Activated naive CD8-positive, alpha-beta T cell treated with anti-CD3 and anti-CD28 coated beads, Interleukin-2, amount 10 ng/mL, durations not matched to agents 7 days and 5 days (primary cell): ENCODE measurements around the gene CACNA1A. TPM values are rescaled to one million over a fixed set of nuclear protein-coding genes. Genes with fewer than 3 reads are reported as not detected.
"Not testable (repeated sequence)": the region's sequence is repeated elsewhere in the genome, so short reads cannot be mapped to it uniquely, and the experiment has no call there.

Source experiments
- ATAC-seq: fragments of 150-1000 bp; cut with Tn5 transposase; one replicate; pipeline ENCODE4 v1.10.0; 2021; ENCODE audit warnings: low read depth, moderate library complexity
- POLR2A ChIA-PET: fragments of 350-600 bp; sonication (Branson Sonifier 250); formaldehyde crosslinking; loops from one replicate; lab custom pipeline; 2021; ENCODE audit warnings: antibody characterized with exemption; lab: Charles Lee
- DNase-seq: peaks from one replicate; pipeline ENCODE4 v3.0.0; 2021
- H3K27ac Mint-ChIP-seq: one replicate; pipeline ENCODE4 v1.8.0; 2022; ENCODE audit warnings: mild to moderate bottlenecking, mixed read lengths
- H3K27me3 Mint-ChIP-seq: one replicate; pipeline ENCODE4 v1.8.0; 2022; ENCODE audit warnings: mild to moderate bottlenecking, moderate library complexity, mixed read lengths
- H3K36me3 Mint-ChIP-seq: one replicate; pipeline ENCODE4 v1.8.0; 2021; ENCODE audit warnings: mild to moderate bottlenecking, mixed read lengths
- H3K4me1 Mint-ChIP-seq: one replicate; pipeline ENCODE4 v1.8.0; 2021; ENCODE audit warnings: mixed read lengths
- H3K4me3 Mint-ChIP-seq: one replicate; pipeline ENCODE4 v1.8.0; 2022; ENCODE audit warnings: mild to moderate bottlenecking, moderate library complexity, mixed read lengths
- H3K9me3 Mint-ChIP-seq: one replicate; pipeline ENCODE4 v1.8.0; 2021; ENCODE audit warnings: mixed read lengths
- total RNA-seq, 2 experiments: library from RNA; stranded (reverse); gene quantifications; one replicate each; pipeline ENCODE4 v1.2.3, GENCODE V29; 2021

CACNA1A gene
- total RNA-seq, 2 experiments from 2014 or later: 0.91 to 0.94 TPM

DNA sequence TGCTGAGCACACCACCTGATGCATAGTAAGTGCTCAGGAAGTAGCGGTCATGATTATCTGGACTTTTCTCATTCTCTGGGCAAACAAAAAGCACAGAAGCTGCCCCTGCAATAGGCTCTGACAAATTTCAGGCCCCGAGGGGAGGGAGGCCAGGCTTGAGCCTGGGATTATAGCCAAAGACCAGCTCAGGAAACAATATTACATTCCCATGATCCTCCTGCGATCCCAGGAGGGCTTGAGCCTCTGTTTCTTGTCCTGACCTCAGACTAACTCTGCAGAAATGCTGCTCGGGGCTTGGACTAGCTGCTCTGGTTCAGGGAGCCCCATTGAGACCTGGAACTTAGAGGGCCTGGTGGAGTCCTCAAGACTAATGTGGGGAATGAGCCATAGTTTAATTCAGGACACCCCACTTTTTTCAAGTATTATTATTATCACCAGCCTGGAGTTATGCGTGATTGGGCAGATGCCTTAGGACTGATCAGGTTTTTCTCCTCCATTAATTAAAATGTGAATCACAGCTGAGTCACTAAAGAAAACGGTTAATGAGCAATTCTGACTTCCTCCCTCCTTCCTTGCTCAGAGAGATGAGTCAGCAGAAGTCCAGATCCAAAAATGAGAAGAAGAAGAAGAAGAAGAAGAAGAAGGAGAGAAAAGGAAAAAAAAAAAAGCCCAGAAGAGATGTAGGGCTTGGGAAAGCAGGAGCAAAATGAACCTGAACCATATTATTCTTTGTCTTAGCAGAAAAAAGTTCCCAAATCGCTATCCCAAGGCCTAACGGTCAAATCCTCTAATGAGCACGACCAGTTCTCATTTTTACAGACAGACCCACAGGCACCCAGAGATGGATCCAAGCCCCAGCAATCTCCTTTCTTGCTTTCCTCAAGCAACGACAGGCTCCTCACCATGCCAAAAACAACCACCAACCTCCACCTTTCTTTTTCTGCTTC is 107.2 kb downstream of the CACNA1A start:
- H3K27ac Mint-ChIP-seq: no peak overlapping the region
- POLR2A ChIA-PET: no interaction called here

GRCh38 chr19:13398182-13398581 is 108.1 kb downstream of the CACNA1A start:
- DNase-seq (no peak), ATAC-seq (no peak)
- no peak overlapping the region for H3K4me3 Mint-ChIP-seq
- H3K27me3 Mint-ChIP-seq: peaks cover 8% of the 10 kb centered on the region
- H3K4me1 Mint-ChIP-seq: no peaks in the 10 kb centered on the region
- POLR2A ChIA-PET: no interaction called here
- H3K36me3 Mint-ChIP-seq: no peaks in the 10 kb centered on the region
- no peaks in the 10 kb centered on the region for H3K9me3 Mint-ChIP-seq
- no peak overlapping the region for H3K27ac Mint-ChIP-seq

More for the DNA sequence above, 107.2 kb downstream of the CACNA1A start:
- Mint-ChIP-seq H3K27me3 (peaks cover 6% of the 10 kb centered on the region), H3K4me1 (no peaks in the 10 kb centered on the region), H3K36me3 (no peaks in the 10 kb centered on the region), H3K9me3 (no peaks in the 10 kb centered on the region), H3K4me3 (no peak overlapping the region)
- ATAC-seq (no peak), DNase-seq (no peak)

GRCh38 chr19:13396250-13397080 is 109.8 kb downstream of the CACNA1A start:
- Mint-ChIP-seq H3K27ac (no peak overlapping the region), H3K4me1 (no peaks in the 10 kb centered on the region), H3K36me3 (no peaks in the 10 kb centered on the region), H3K9me3 (no peaks in the 10 kb centered on the region), H3K4me3 (no peak overlapping the region), H3K27me3 (peaks cover 8% of the 10 kb centered on the region)
- POLR2A ChIA-PET: no interaction called here
- DNase-seq (no peak), ATAC-seq (no peak)

GRCh38 chr19:13382633-13382938 is 123.7 kb downstream of the CACNA1A start:
- no peak overlapping the region for H3K4me3 Mint-ChIP-seq
- DNase-seq (no peak), ATAC-seq (no peak)
- POLR2A ChIA-PET: no interaction called here
- no peak overlapping the region for H3K27ac Mint-ChIP-seq
- H3K9me3 Mint-ChIP-seq: no peaks in the 10 kb centered on the region
- H3K27me3 Mint-ChIP-seq: no peaks in the 10 kb centered on the region
- no peaks in the 10 kb centered on the region for H3K4me1 Mint-ChIP-seq
- H3K36me3 Mint-ChIP-seq: no peaks in the 10 kb centered on the region

- Mint-ChIP-seq H3K4me3 (no peak overlapping the region), H3K36me3 (no peaks in the 10 kb centered on the region), H3K9me3 (no peaks in the 10 kb centered on the region), H3K4me1 (no peaks in the 10 kb centered on the region), H3K27ac (no peak overlapping the region), H3K27me3 (no peaks in the 10 kb centered on the region)
- ATAC-seq (no peak), DNase-seq (no peak)
- POLR2A ChIA-PET: no interaction called here
Measured at GRCh38 chr19:13381827-13382632, 124.2 kb downstream of the CACNA1A start.

GRCh38 chr19:13376537-13376936 is 129.7 kb downstream of the CACNA1A start:
- Mint-ChIP-seq H3K27ac (no peak overlapping the region), H3K4me1 (no peaks in the 10 kb centered on the region), H3K27me3 (no peaks in the 10 kb centered on the region), H3K36me3 (no peaks in the 10 kb centered on the region), H3K9me3 (peaks cover 3% of the 10 kb centered on the region), H3K4me3 (no peak overlapping the region)
- ATAC-seq: no peak
- POLR2A ChIA-PET: no interaction called here
- no peak for DNase-seq

DNA sequence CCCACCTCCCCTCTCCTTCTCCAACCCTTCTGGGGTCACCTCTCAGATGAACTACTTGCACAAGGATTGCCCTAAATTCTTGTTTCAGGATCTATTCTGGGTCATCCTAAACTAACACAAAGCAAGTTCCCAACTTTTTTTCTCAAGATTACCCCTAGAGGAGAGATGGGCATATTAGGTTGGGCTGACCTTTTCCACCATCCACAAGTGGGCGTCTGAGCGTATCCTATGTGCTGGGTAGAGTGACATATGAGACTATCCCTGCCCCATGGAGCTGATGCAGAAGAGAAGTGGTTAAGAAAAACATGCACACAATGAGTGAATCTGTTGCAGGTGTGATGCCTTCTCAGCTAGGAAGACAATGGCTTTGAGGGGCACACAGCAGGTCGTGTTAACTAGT is 132.7 kb downstream of the CACNA1A start:
- POLR2A ChIA-PET: no interaction called here
- Mint-ChIP-seq H3K4me1 (no peaks in the 10 kb centered on the region), H3K9me3 (peaks cover 3% of the 10 kb centered on the region), H3K36me3 (no peaks in the 10 kb centered on the region), H3K27ac (no peak overlapping the region), H3K27me3 (no peaks in the 10 kb centered on the region), H3K4me3 (no peak overlapping the region)
- no peak for DNase-seq
- ATAC-seq: no peak

- H3K9me3 Mint-ChIP-seq: peaks cover 3% of the 10 kb centered on the region
- no peak overlapping the region for H3K4me3 Mint-ChIP-seq
- POLR2A ChIA-PET: no interaction called here
- no peak overlapping the region for H3K27ac Mint-ChIP-seq
- H3K4me1 Mint-ChIP-seq: no peaks in the 10 kb centered on the region
- H3K36me3 Mint-ChIP-seq: no peaks in the 10 kb centered on the region
- ATAC-seq: no peak
- H3K27me3 Mint-ChIP-seq: no peaks in the 10 kb centered on the region
- DNase-seq: no peak
Measured at GRCh38 chr19:13370948-13371347, 135.3 kb downstream of the CACNA1A start.

DNA sequence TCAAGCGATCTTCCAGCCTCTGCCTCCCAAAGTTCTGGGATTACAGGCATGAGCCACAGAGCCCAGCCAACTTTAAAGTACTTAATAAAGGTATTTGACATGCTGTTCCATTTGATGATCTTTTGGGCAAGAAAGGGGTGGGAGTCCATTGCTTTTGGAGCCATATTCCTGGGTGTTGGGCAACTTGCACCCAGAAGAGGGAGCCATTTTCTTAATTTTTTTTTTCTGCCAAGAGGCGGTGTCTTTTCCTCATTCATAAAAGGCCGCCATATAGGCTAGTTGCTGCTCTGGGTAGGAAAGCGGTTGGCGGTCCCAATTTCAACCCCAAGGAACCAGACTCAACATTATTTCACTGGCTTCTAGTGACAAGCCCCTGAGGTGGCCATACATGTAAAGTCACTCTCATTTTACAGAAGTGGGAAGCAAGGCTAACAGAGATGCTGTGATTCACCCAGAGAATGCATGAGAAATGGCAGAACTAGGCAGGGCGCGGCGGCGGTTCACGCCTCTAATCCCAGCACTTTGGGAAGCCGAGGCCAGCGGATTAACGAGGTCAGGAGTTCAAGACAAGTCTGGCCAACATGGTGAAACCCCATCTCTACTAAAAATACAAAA is 139.6 kb downstream of the CACNA1A start:
- no peak overlapping the region for H3K27ac Mint-ChIP-seq
- peaks cover 7% of the 10 kb centered on the region for H3K27me3 Mint-ChIP-seq
- no peak overlapping the region for H3K4me3 Mint-ChIP-seq

GRCh38 chr19:13363954-13364353 is 142.3 kb downstream of the CACNA1A start:
- Mint-ChIP-seq H3K27ac (no peak overlapping the region), H3K9me3 (peaks cover 3% of the 10 kb centered on the region), H3K27me3 (peaks cover 13% of the 10 kb centered on the region), H3K4me3 (no peak overlapping the region), H3K36me3 (no peaks in the 10 kb centered on the region), H3K4me1 (no peaks in the 10 kb centered on the region)
- ATAC-seq (no peak), DNase-seq (no peak)
- POLR2A ChIA-PET: no interaction called here

More for the DNA sequence above, 139.6 kb downstream of the CACNA1A start:
- ATAC-seq (no peak), DNase-seq (no peak)
- POLR2A ChIA-PET: interaction anchor here (0.7 kb wide), 1 partner anchor 130 kb away, joined by 6 read pairs; no protein-coding TSS in a partner anchor
- Mint-ChIP-seq H3K4me1 (no peaks in the 10 kb centered on the region), H3K9me3 (no peaks in the 10 kb centered on the region), H3K36me3 (no peaks in the 10 kb centered on the region)

- H3K27ac Mint-ChIP-seq: no peak overlapping the region
- H3K4me3 Mint-ChIP-seq: no peak overlapping the region
- POLR2A ChIA-PET: no interaction called here
- DNase-seq: no peak
- no peaks in the 10 kb centered on the region for H3K36me3 Mint-ChIP-seq
- no peaks in the 10 kb centered on the region for H3K4me1 Mint-ChIP-seq
- no peak for ATAC-seq
- H3K27me3 Mint-ChIP-seq: peaks cover 13% of the 10 kb centered on the region
- H3K9me3 Mint-ChIP-seq: peaks cover 3% of the 10 kb centered on the region
Measured at GRCh38 chr19:13363245-13363644, 143.0 kb downstream of the CACNA1A start.

- H3K4me1 Mint-ChIP-seq: no peaks in the 10 kb centered on the region
Measured at GRCh38 chr19:13362668-13363067, 143.6 kb downstream of the CACNA1A start.

DNA sequence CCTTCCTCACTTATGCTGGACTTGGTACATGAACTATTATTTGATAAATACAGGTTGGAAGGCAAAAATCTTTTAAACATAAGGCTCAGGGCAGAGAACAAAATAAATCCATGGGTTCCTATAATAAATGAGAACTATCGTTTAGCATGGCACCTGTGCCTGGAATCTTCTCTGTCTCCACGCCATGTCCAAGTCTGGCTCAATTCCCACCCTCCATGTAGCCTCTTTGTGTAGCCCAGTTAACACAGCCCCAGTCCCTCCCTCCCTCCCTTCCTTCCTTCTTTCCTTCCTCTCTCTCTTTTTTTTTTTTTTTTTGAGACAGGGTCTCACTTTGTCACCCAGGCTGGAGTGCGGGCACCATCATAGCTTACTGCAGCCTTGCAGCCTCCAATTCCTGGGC is 144.6 kb downstream of the CACNA1A start:
- H3K9me3 Mint-ChIP-seq, H3K4me1 Mint-ChIP-seq, H3K36me3 Mint-ChIP-seq, H3K4me3 Mint-ChIP-seq, ATAC-seq, POLR2A ChIA-PET, H3K27ac Mint-ChIP-seq, DNase-seq: not testable (repeated sequence)
- peaks cover 13% of the 10 kb centered on the region for H3K27me3 Mint-ChIP-seq

More at GRCh38 chr19:13362668-13363067, 143.6 kb downstream of the CACNA1A start:
- Mint-ChIP-seq H3K4me3 (no peak overlapping the region), H3K27me3 (peaks cover 13% of the 10 kb centered on the region), H3K27ac (no peak overlapping the region), H3K36me3 (no peaks in the 10 kb centered on the region), H3K9me3 (peaks cover 3% of the 10 kb centered on the region)
- POLR2A ChIA-PET: no interaction called here
- no peak for DNase-seq
- ATAC-seq: no peak
